Osteoblast (primary cell): ENCODE results near the gene SLC35B1. TPM values are rescaled to one million over a fixed set of nuclear protein-coding genes. Genes with fewer than 3 reads are reported as not detected.
A peak's percentile ranks its signal among the peaks of the same experiment; 100 is the strongest.

Source experiments
- DNase-seq: peaks from one replicate; pipeline ENCODE4 v3.0.0; 2011; ENCODE audit warnings: low spot score, mixed read lengths; ENCODE audit not compliant: insufficient read length; ENCODE audit errors: missing footprints
- H2AFZ ChIP-seq: 2 replicates; pipeline ENCODE4 v1.6.0; 2011; ENCODE audit warnings: mild to moderate bottlenecking, low read length
- H3K27ac ChIP-seq: 2 replicates; pipeline ENCODE4 v1.5.1; 2011; ENCODE audit warnings: mild to moderate bottlenecking, low read depth, low read length, moderate library complexity
- H3K27me3 ChIP-seq: 2 replicates; pipeline ENCODE4 v1.6.0; 2012; ENCODE audit warnings: mild to moderate bottlenecking, control low read depth, inconsistent platforms, low read length, moderate library complexity; ENCODE audit not compliant: insufficient read depth
- H3K36me3 ChIP-seq: 2 replicates; pipeline ENCODE4 v1.5.1; 2011; ENCODE audit warnings: mild to moderate bottlenecking, low read length, control low read depth, moderate library complexity; ENCODE audit not compliant: insufficient read depth
- H3K4me1 ChIP-seq: 2 replicates; pipeline ENCODE4 v1.5.1; 2011; ENCODE audit warnings: mild to moderate bottlenecking, low read length, control low read depth, moderate library complexity; ENCODE audit not compliant: insufficient read depth
- H3K4me2 ChIP-seq: 2 replicates; pipeline ENCODE4 v1.6.0; 2011; ENCODE audit warnings: mild to moderate bottlenecking, low read length; ENCODE audit not compliant: insufficient read depth
- H3K4me3 ChIP-seq: fragments of 200-600 bp; sonication (generic); 3 replicates; pipeline ENCODE4 v1.5.1; 2012; ENCODE audit warnings: mild to moderate bottlenecking, low read length, inconsistent platforms; ENCODE audit not compliant: insufficient read depth
- H3K79me2 ChIP-seq: 2 replicates; pipeline ENCODE4 v1.6.0; 2012; ENCODE audit warnings: mild to moderate bottlenecking, low read length, control low read depth, inconsistent platforms; ENCODE audit not compliant: insufficient read depth
- H3K9me3 ChIP-seq: 2 replicates; pipeline ENCODE4 v1.5.1; 2011; ENCODE audit warnings: low read depth, low read length, control low read depth
- H4K20me1 ChIP-seq: 2 replicates; pipeline ENCODE4 v1.6.0; 2012; ENCODE audit warnings: mild to moderate bottlenecking, low read length, control low read depth; ENCODE audit not compliant: insufficient read depth
- total RNA-seq: library from RNA; depleted of rRNA; stranded (reverse); fragments of >200 nt; gene quantifications from 2 replicates; pipeline ENCODE4 v1.2.3, GENCODE V29; 2012
- TF ChIP-seq, protein P1 (sequence below): IDR thresholded peaks from 2 replicates; pipeline ENCODE4 v1.5.1; 2011; ENCODE audit warnings: mild to moderate bottlenecking, low read depth, low read length, moderate library complexity; ENCODE audit errors: extremely low read depth

Gene SLC35B1
- total RNA-seq, 1 donor: 48.1 TPM

- Histone ChIP-seq H3K27me3 (no peaks in the 10 kb centered on the region), H2AFZ (no peak overlapping the region), H3K4me1 (peaks cover 21% of the 10 kb centered on the region), H3K79me2 (no peaks in the 10 kb centered on the region), H3K4me3 (no peak overlapping the region), H3K36me3 (no peaks in the 10 kb centered on the region), H4K20me1 (peaks cover 11% of the 10 kb centered on the region), H3K9me3 (no peaks in the 10 kb centered on the region), H3K4me2 (no peak overlapping the region), H3K27ac (no peak overlapping the region)
- TF ChIP-seq, protein P1, sequence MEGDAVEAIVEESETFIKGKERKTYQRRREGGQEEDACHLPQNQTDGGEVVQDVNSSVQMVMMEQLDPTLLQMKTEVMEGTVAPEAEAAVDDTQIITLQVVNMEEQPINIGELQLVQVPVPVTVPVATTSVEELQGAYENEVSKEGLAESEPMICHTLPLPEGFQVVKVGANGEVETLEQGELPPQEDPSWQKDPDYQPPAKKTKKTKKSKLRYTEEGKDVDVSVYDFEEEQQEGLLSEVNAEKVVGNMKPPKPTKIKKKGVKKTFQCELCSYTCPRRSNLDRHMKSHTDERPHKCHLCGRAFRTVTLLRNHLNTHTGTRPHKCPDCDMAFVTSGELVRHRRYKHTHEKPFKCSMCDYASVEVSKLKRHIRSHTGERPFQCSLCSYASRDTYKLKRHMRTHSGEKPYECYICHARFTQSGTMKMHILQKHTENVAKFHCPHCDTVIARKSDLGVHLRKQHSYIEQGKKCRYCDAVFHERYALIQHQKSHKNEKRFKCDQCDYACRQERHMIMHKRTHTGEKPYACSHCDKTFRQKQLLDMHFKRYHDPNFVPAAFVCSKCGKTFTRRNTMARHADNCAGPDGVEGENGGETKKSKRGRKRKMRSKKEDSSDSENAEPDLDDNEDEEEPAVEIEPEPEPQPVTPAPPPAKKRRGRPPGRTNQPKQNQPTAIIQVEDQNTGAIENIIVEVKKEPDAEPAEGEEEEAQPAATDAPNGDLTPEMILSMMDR: no peak
- DNase-seq: no peak
Observed at GRCh38 chr17:49745175-49746139, 37.7 kb upstream of the SLC35B1 start.

GRCh38 chr17:49742166-49742638 is 34.4 kb upstream of the SLC35B1 start:
- Histone ChIP-seq H3K4me1 (peaks cover 21% of the 10 kb centered on the region), H3K36me3 (no peaks in the 10 kb centered on the region), H4K20me1 (peaks cover 13% of the 10 kb centered on the region), H3K4me2 (peak overlapping the region; percentile 58), H3K4me3 (no peak overlapping the region), H3K27ac (no peak overlapping the region), H3K27me3 (no peaks in the 10 kb centered on the region), H3K9me3 (no peaks in the 10 kb centered on the region), H3K79me2 (no peaks in the 10 kb centered on the region), H2AFZ (no peak overlapping the region)
- no peak for DNase-seq
- TF ChIP-seq, protein P1: no peak

DNA sequence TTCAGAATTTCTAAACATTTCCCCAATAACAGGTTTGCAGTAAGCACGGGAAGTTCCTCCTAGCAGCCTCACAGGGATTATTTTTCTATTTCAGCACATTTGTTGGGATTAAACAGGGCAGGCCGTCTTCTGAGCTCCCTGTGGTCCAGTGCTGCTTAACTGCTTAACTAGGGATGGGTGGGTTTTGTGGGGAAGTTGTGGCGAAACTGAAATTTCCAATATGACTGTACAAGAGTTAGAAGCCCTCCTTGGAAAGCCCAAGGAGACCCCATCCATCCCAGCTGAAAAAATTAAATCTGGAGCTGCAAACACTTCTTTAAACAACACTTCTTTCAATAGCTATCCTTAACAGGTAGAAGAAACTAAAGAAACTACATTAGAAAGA is 33.9 kb upstream of the SLC35B1 start:
- Histone ChIP-seq H3K9me3 (no peaks in the 10 kb centered on the region), H3K27ac (no peak overlapping the region), H3K4me2 (peak overlapping the region; percentile 35), H3K36me3 (no peaks in the 10 kb centered on the region), H4K20me1 (peaks cover 12% of the 10 kb centered on the region), H3K27me3 (no peaks in the 10 kb centered on the region), H3K79me2 (no peaks in the 10 kb centered on the region), H3K4me3 (no peak overlapping the region), H3K4me1 (peaks cover 21% of the 10 kb centered on the region), H2AFZ (no peak overlapping the region)
- no peak for DNase-seq
- TF ChIP-seq, protein P1: no peak

DNA sequence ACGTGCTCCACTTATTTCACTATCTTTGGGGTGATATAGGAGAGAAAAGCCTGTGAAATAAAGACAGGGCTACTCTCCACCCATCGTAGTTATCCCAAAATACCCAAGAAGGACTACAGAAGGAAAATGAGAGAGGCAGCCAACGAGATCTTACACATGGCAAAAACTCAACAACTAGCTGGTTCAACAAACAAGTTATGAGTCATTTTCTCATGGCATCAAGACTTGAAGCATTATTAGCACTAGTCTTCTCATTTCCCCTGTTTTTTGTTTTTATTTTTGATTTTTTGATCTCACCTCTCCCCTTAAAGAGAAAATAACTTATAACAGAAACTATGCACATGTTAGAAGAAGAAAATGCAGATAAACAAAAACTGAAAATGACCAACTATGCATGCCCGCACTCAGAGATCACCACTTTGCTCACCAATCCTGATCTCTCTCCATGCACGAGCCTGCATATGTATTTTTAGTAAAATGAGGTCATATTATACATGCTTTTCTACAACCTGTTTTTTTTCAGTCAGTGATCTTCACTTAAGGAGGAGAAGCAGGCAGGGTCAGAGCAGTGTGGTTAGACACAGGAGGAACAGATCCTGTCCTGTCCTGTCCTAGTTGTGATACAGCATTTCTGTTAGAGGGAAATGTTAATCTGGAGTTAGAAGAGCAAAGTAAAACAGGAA is 33.4 kb upstream of the SLC35B1 start:
- Histone ChIP-seq H3K4me2 (peak overlapping the region; percentile 35), H3K27ac (no peak overlapping the region), H2AFZ (no peak overlapping the region), H3K27me3 (no peaks in the 10 kb centered on the region), H3K4me3 (no peak overlapping the region), H3K9me3 (no peaks in the 10 kb centered on the region), H3K4me1 (peaks cover 21% of the 10 kb centered on the region), H4K20me1 (peaks cover 8% of the 10 kb centered on the region), H3K36me3 (no peaks in the 10 kb centered on the region), H3K79me2 (no peaks in the 10 kb centered on the region)
- peak; percentile 87 for DNase-seq
- TF ChIP-seq, protein P1: no peak
